BJ (cell line): ENCODE data around the gene FMNL2. TPM values are rescaled to one million over a fixed set of nuclear protein-coding genes. Genes with fewer than 3 reads are reported as not detected.

Experiments
- CTCF ChIA-PET: fragments of 350-600 bp; formaldehyde crosslinking; extraction: SDS; loops from one replicate; lab custom pipeline; 2021; ENCODE audit warnings: antibody characterized with exemption, inconsistent platforms; lab: Yijun Ruan, JAX
- POLR2A ChIA-PET: fragments of 300-600 bp; sonication (Branson Sonifier 250); formaldehyde crosslinking; extraction: SDS; loops from one replicate; lab custom pipeline; 2021; ENCODE audit warnings: antibody characterized with exemption; lab: Charles Lee
- DNase-seq: peaks from one replicate; pipeline ENCODE4 v3.0.0-alpha.2; 2011; ENCODE audit warnings: low read depth
- H3K27me3 ChIP-seq: 2 replicates; pipeline ENCODE4 v1.6.0; 2011; ENCODE audit warnings: low read length; ENCODE audit not compliant: control insufficient read depth, insufficient read depth
- H3K36me3 ChIP-seq: 2 replicates; pipeline ENCODE4 v1.5.1; 2011; ENCODE audit warnings: low read length; ENCODE audit not compliant: control insufficient read depth, insufficient read depth
- H3K4me3 ChIP-seq: 2 replicates; pipeline ENCODE4 v1.5.1; 2011; ENCODE audit warnings: low read depth, mild to moderate bottlenecking, control low read depth, low read length
- polyA plus RNA-seq: library from polyadenylated mRNA; depleted of rRNA; stranded (reverse); fragments of >200 nt; gene quantifications from 2 replicates; pipeline ENCODE4 v1.2.3, GENCODE V29; 2011; rRNA removed
- small RNA-seq: library from RNA; depleted of rRNA; stranded (forward); fragments of <200 nt; gene quantifications from one replicate; pipeline ENCODE3, GENCODE V24; 2012; ENCODE audit warnings: low replicate concordance, low read depth; ENCODE audit not compliant: insufficient read length
- TF ChIP-seq, protein P1 (sequence below): IDR thresholded peaks from 2 replicates; pipeline ENCODE4 v1.5.1; 2011; ENCODE audit warnings: low read depth, mild to moderate bottlenecking, control low read depth, inconsistent platforms, low read length, moderate library complexity; ENCODE audit not compliant: insufficient read depth

FMNL2 gene
- polyA plus RNA-seq, 1 experiment: 2.4 TPM

DNA sequence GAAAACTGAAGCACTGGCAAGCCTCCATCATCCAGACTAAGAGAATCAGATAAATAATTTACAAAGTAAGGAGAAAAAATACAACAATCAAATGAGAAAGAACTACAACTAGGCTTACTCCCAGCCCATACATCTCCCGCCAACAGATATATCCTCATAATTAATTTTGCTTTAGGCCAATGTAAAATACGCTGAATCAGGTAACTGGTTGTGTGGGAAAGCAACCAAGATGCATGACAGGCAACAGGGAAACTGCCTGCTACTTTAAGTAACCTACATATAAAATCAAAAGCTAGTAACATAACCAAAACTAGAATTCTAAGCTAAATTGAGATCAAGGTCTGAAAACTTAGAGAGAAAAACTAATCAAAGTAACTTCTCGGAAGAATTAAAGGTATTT lies 360.8 kb downstream of the FMNL2 start:
- TF ChIP-seq, protein P1, sequence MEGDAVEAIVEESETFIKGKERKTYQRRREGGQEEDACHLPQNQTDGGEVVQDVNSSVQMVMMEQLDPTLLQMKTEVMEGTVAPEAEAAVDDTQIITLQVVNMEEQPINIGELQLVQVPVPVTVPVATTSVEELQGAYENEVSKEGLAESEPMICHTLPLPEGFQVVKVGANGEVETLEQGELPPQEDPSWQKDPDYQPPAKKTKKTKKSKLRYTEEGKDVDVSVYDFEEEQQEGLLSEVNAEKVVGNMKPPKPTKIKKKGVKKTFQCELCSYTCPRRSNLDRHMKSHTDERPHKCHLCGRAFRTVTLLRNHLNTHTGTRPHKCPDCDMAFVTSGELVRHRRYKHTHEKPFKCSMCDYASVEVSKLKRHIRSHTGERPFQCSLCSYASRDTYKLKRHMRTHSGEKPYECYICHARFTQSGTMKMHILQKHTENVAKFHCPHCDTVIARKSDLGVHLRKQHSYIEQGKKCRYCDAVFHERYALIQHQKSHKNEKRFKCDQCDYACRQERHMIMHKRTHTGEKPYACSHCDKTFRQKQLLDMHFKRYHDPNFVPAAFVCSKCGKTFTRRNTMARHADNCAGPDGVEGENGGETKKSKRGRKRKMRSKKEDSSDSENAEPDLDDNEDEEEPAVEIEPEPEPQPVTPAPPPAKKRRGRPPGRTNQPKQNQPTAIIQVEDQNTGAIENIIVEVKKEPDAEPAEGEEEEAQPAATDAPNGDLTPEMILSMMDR: no peak
- Histone ChIP-seq H3K27me3 (no peaks in the 10 kb centered on the region), H3K4me3 (no peak overlapping the region), H3K36me3 (no peaks in the 10 kb centered on the region)
- no peak for DNase-seq
- ChIA-PET CTCF (no interaction called here), POLR2A (no interaction called here)

DNA sequence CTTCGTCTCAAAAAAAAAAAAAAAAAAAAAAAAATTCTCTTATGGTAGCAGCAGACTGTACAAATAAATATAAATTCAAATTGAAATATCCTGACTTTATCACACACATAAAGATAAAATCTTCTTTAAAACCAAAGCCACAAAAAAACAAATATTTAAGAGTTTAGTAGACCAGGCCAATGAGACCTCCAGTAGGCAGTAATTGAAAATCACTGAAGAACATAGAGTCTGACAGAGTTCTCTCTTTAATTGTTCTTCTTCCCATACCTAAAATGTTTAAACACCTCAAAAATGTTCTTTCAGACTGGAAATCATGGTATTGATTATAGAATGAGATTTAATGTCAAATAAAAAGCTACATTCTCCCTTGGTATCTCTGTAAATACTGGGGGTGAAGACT lies 361.5 kb downstream of the FMNL2 start:
- CTCF ChIA-PET: interaction anchor here (0.6 kb wide), 1 partner anchor 529 kb away, joined by 3 read pairs; no protein-coding TSS in a partner anchor
- H3K36me3 ChIP-seq: no peaks in the 10 kb centered on the region
- no peaks in the 10 kb centered on the region for H3K27me3 ChIP-seq
- POLR2A ChIA-PET: no interaction called here
- TF ChIP-seq, protein P1: no peak
- DNase-seq: no peak
- no peak overlapping the region for H3K4me3 ChIP-seq

Small RNA genes lying within 50 kb of the gene (small RNA-seq; reads per million reads assigned to genes)
- not detected for gene AC012443.1

Other genes starting within 250 kb of the FMNL2 start
- gene CACNB4, start 236.1 kb upstream of the FMNL2 start, polyA plus RNA-seq: 0.12 TPM in 2 replicates
- gene STAM2, start 159.4 kb upstream of the FMNL2 start, polyA plus RNA-seq: 12.4 and 23.5 TPM in 2 replicates